NCI-H2081 (cell line): ENCODE results near the gene TMC6.

Experiments used
- DNase-seq, 2 experiments: peaks; one replicate each; lab custom pipeline; 2025; lab: John Stamatoyannopoulos, UW

Gene TMC6, protein sequence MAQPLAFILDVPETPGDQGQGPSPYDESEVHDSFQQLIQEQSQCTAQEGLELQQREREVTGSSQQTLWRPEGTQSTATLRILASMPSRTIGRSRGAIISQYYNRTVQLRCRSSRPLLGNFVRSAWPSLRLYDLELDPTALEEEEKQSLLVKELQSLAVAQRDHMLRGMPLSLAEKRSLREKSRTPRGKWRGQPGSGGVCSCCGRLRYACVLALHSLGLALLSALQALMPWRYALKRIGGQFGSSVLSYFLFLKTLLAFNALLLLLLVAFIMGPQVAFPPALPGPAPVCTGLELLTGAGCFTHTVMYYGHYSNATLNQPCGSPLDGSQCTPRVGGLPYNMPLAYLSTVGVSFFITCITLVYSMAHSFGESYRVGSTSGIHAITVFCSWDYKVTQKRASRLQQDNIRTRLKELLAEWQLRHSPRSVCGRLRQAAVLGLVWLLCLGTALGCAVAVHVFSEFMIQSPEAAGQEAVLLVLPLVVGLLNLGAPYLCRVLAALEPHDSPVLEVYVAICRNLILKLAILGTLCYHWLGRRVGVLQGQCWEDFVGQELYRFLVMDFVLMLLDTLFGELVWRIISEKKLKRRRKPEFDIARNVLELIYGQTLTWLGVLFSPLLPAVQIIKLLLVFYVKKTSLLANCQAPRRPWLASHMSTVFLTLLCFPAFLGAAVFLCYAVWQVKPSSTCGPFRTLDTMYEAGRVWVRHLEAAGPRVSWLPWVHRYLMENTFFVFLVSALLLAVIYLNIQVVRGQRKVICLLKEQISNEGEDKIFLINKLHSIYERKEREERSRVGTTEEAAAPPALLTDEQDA

GRCh38 chr17:78128551-78129350 is at the start of gene TMC6:
TSS of gene TMC6 (minus strand) at chr17:78128755. CDS start at chr17:78126832, 1,923 bp downstream.
- peak; percentile 54 to 69 for DNase-seq

GRCh38 chr17:78176548-78177025 is 48.0 kb upstream of the TMC6 start:
- DNase-seq: no peak

DNA sequence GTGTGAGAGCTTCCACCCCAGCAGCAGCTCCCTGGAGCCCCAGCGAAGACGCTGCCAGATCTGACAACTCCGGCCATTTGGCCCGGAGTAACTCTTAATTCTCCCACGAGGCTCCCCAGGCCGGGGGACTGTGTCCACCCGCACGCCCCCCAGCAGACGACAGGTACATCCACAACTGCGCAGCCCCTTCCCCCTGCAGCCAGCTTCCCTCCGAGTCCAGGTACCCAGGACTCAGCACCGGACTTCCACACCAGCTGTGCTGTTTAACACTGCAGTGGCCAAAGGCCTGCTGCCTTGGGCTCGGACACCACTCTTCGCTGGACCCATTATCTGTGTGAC is 47.1 kb upstream of the TMC6 start:
- no peak for DNase-seq

DNA sequence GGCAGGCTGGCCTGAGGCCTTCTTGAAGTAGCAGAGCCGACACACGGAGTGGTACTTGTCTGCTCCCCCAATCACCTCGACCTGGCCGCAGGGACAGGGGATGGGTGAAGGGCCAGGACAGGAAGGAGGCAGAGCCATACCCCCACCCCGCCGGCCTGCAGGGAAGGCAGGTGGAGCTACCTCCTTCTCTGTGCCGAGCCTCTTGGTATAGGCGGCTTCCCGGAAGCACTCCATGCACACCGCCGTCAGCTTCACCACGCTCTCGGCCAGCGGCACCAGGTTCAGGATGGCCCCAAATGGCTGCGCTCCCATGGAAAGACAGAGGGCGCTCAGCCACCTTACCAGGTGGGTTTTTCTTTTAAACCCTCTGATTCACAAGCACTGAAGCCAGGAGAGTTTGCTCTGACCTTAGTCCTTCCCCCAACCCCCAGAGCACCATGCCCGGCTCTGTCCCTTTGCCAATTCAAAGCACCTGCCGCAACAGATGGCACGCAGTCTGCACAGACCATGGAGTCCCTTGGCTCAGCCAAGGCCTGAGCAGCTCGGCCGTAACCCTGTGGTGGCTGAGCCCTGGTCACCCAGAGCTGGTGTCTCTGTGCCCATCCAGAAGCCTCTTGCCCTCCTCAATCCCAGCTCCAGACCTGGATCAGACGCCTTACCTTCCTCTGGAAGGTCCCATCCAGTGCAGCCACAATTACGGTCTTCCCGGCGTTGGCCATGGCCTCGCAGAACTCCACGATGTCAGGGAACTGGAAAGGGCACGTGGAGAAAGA is 46.5 kb upstream of the TMC6 start:
- DNase-seq: peak in 1 of 2 experiments; percentile 42

GRCh38 chr17:78174346-78174869 is 45.9 kb upstream of the TMC6 start:
- no peak for DNase-seq

DNA sequence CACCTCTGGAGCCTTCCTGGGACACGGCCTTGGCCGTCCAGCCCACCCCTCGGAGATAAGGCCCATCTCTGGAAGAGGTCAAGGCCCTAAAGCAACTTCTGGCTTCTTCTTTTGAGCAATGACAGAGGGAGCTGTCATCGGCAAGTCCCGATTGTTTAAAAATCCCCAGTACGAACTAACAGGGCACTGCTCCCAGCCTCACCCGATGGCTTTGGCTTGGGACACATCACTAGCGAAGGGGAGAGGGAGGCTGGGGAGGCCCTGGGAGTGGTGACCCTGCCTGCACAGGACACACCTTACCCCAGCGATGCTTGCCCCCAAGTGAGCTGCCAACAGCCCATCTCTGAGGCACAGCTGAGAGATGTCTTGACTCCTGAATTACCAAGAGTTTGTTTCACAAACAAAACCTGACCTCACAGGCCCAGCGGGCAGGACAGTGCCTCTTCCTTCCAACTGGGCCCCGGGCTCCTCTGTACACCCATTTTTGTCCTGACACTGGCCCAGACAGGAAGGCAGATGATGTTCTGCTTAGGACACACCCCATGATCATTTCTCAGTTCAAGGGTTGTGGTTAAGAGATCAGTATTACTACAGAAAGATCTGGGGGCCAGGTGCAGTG is 44.7 kb upstream of the TMC6 start:
- DNase-seq: no peak

- DNase-seq: peak; percentile 60 to 83
Observed at GRCh38 chr17:78172249-78173051, 43.9 kb upstream of the TMC6 start.

- DNase-seq: peak; percentile 52 to 83
Observed at GRCh38 chr17:78171591-78172248, 43.2 kb upstream of the TMC6 start.

- DNase-seq: no peak
Observed at GRCh38 chr17:78170692-78171590, 42.4 kb upstream of the TMC6 start.

GRCh38 chr17:78168903-78169793 is 40.6 kb upstream of the TMC6 start:
- DNase-seq: peak; percentile 18 to 42

DNA sequence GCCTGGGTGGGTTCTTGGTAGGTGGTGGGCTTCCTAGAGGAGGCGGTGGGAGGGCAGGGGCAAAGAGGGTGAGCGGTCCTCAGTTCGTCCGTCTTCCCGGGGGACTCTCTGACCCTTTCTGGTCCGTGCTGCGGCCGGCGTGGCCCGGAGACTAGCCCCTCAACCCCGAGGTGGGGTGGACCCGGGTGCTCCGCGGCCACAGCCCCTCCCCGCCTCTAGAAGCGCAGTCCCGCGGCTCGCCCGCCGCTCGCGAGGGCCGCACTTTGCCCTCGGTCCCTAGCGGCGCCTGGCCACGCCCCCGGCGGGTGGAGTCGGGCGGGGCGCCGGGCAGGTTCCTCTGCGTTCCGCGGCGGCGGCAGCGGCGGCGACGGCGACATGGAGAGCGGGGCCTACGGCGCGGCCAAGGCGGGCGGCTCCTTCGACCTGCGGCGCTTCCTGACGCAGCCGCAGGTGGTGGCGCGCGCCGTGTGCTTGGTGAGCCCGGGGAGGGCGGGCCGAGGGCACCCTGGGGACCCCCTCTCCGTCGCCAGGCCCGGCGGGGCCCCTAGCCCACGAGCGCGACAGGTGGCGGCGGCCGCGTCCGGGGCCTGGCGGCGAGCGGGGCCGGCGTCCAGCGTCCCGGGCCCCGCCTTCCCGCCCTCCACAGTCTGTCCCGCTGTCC is 39.8 kb upstream of the TMC6 start, which contains the start of gene SYNGR2:
Gene SYNGR2 (plus strand): TSS at position 340 of the 661 bp plus-strand sequence. CDS start 36 bp downstream, at position 376.
- DNase-seq: peak; percentile 87 to 89

- peak in 1 of 2 experiments; percentile 64 for DNase-seq
Observed at GRCh38 chr17:78166416-78166815, 37.9 kb upstream of the TMC6 start.

DNA sequence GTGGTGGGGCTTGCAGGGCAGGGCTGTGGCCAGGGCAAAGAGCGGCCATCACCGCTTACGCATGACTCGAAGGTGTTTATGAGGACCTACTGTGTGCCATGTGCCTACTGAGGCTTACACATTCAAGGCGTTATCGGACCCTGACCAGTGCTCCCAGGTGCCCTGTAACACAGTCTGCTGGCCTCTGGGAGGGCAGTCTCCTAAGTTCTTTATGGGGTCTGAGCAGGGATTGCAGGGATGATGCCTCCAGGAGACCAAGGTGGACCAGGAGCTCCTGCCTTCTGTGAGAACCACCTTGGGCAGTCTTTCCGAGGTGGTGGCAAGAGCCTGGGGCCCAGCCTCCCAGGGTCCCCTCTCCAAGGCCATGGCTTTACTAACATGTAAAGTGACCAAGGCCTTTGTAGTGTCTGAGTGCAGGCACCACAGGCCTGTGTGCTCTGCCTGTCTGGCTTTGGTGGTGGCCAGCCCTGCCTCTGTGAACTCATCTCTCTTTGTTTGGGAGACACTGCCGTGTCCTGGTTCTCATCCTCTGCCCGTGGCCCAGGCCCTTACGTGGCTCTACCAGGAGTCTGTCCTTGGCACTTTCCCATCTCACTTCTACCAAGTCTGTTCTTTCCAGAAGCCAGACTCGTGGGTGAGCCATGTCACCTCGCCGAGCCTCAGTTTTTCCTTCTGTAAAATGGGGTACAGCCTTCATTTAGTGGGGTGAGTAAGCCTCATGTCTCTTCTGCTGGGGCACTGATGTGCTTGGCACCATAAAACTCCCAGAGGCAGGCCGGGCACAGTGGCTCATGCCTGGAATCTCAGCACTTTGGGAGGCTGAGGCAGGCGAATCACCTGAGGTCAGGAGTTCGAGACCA is 36.4 kb upstream of the TMC6 start:
- no peak for DNase-seq

DNA sequence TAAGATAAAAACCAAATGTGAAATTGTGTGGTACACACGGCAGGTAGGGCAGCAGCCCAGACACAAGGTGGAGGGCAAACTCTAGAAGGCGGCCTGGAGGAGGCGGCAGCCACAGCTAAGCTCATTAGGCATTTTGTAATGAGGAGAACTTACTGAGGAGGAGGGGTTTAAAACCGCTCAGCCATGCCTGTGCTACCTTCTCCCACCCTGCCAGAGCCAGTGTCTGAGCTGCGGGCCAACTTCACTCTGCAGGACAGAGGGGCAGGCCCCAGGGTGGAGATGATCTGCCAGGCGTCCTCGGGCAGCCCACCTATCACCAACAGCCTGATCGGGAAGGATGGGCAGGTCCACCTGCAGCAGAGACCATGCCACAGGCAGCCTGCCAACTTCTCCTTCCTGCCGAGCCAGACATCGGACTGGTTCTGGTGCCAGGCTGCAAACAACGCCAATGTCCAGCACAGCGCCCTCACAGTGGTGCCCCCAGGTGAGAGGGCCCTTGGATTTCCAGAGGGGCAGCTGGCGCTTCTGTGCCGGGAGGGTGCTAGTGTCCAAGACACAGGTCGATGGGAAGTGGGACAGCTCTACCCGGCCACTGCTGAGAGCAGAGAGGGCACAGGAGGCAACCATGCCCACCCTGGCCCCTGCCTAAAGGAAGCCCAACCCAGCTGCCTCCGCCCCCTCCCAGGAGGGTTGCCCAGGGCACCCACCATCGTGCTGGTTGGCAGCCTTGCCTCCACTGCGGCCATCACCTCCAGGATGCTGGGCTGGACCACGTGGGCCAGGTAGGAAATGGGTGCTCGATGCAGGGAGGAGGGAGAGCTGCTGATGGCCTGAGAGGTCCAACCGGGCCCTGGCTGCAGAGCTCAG is 35.6 kb upstream of the TMC6 start:
- DNase-seq: peak in 1 of 2 experiments; percentile 14
